ENCODE data around the gene MAP3K15.

- TF ChIP-seq POLR2AphosphoS5 (IDR thresholded peaks at IDR 0.05; ENCODE audit: low read depth, low read length) (no peak), TAF1 (IDR thresholded peaks at IDR 0.05; ENCODE audit: borderline replicate concordance, insufficient read depth, low read length) (no peak)
- TF ChIP-seq, protein P1, sequence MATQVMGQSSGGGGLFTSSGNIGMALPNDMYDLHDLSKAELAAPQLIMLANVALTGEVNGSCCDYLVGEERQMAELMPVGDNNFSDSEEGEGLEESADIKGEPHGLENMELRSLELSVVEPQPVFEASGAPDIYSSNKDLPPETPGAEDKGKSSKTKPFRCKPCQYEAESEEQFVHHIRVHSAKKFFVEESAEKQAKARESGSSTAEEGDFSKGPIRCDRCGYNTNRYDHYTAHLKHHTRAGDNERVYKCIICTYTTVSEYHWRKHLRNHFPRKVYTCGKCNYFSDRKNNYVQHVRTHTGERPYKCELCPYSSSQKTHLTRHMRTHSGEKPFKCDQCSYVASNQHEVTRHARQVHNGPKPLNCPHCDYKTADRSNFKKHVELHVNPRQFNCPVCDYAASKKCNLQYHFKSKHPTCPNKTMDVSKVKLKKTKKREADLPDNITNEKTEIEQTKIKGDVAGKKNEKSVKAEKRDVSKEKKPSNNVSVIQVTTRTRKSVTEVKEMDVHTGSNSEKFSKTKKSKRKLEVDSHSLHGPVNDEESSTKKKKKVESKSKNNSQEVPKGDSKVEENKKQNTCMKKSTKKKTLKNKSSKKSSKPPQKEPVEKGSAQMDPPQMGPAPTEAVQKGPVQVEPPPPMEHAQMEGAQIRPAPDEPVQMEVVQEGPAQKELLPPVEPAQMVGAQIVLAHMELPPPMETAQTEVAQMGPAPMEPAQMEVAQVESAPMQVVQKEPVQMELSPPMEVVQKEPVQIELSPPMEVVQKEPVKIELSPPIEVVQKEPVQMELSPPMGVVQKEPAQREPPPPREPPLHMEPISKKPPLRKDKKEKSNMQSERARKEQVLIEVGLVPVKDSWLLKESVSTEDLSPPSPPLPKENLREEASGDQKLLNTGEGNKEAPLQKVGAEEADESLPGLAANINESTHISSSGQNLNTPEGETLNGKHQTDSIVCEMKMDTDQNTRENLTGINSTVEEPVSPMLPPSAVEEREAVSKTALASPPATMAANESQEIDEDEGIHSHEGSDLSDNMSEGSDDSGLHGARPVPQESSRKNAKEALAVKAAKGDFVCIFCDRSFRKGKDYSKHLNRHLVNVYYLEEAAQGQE (IDR thresholded peaks at IDR 0.05; ENCODE audit: insufficient read depth in 1 of 2, low read depth in 2 of 2, low read length in 2 of 2): no peak
Observed at GRCh38 chrX:19332983-19333382, 182.3 kb downstream of the MAP3K15 start.
